ENCODE measurements around the gene FAM168B. TPM values are rescaled to one million over a fixed set of nuclear protein-coding genes. Genes with fewer than 3 reads are reported as not detected.

FAM168B gene
- total RNA-seq, 1 donor from 2014 or later = 104 TPM

GRCh38 chr2:131039101-131039440, 54.2 kb downstream of the FAM168B start:
- H3K9me3 Mint-ChIP-seq = no peaks in the 10 kb centered on the region
- no peak for TF ChIP-seq CTCF (conservative IDR thresholded peaks at IDR 0.05)
- H3K27ac Mint-ChIP-seq = no peak overlapping the region
- H3K4me3 Mint-ChIP-seq = no peak overlapping the region
- H3K36me3 Mint-ChIP-seq = no peaks in the 10 kb centered on the region
- no peak for DNase-seq (ENCODE audit: extremely low spot score, unreplicated experiment)
- H3K27me3 Mint-ChIP-seq = peaks cover 10% of the 10 kb centered on the region
- peaks cover 3% of the 10 kb centered on the region for H3K4me1 Mint-ChIP-seq (ENCODE audit: unreplicated experiment)

GRCh38 chr2:131038258-131039100, 54.8 kb downstream of the FAM168B start:
- no peak for TF ChIP-seq CTCF (conservative IDR thresholded peaks at IDR 0.05)
- no peak for DNase-seq (ENCODE audit: extremely low spot score, unreplicated experiment)
- Mint-ChIP-seq H3K4me3 (no peak overlapping the region), H3K27me3 (peaks cover 15% of the 10 kb centered on the region), H3K27ac (no peak overlapping the region), H3K36me3 (no peaks in the 10 kb centered on the region), H3K9me3 (no peaks in the 10 kb centered on the region), H3K4me1 (ENCODE audit: unreplicated experiment) (peaks cover 6% of the 10 kb centered on the region)

DNA sequence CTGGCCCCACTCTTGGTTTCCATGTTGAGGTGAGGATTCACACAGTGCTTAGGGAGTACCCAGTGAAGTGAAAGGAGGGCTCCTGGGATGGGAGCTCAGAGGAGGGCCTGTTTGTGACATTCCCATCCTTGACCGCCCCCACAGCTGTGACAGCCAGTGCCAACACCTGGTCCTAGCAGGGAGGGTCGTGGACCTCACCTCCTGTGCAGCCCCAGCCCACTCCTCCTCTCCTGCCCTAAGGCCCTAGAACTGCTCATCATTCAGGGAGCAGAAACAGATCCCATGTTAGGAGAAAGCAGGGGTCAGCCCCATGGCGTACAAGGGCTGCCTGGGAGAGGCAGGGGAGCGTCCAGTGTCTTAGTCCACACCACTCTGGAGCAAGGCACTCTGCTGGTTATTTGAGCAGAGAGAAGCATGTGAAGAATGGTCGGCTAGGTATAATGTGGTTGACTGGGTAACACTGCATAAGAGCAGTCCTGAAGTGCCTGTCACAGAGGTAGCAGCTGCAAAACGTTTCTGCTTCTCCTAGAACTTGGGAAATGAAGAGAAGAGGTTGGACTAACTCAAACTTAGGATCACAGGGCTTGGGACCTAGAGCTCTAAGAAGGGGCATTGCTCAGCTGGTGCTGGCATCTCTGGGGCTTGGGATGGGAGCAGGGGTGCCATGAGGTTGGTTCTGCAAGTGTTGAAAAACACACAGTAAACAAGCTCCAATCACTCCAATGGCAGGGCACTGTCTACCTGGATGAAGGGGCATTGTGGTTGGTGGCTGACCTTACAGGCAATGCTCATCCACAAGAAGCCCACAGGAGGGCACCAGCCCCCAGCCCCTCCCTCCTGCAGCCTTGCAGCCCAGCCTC, 55.6 kb downstream of the FAM168B start:
- TF ChIP-seq CTCF (conservative IDR thresholded peaks at IDR 0.05) = no peak
- no peak for DNase-seq (ENCODE audit: extremely low spot score, unreplicated experiment)
- Mint-ChIP-seq H3K36me3 (no peaks in the 10 kb centered on the region), H3K9me3 (no peaks in the 10 kb centered on the region), H3K4me3 (no peak overlapping the region), H3K27me3 (peaks cover 17% of the 10 kb centered on the region), H3K4me1 (ENCODE audit: unreplicated experiment) (peaks cover 6% of the 10 kb centered on the region), H3K27ac (no peak overlapping the region)

DNA sequence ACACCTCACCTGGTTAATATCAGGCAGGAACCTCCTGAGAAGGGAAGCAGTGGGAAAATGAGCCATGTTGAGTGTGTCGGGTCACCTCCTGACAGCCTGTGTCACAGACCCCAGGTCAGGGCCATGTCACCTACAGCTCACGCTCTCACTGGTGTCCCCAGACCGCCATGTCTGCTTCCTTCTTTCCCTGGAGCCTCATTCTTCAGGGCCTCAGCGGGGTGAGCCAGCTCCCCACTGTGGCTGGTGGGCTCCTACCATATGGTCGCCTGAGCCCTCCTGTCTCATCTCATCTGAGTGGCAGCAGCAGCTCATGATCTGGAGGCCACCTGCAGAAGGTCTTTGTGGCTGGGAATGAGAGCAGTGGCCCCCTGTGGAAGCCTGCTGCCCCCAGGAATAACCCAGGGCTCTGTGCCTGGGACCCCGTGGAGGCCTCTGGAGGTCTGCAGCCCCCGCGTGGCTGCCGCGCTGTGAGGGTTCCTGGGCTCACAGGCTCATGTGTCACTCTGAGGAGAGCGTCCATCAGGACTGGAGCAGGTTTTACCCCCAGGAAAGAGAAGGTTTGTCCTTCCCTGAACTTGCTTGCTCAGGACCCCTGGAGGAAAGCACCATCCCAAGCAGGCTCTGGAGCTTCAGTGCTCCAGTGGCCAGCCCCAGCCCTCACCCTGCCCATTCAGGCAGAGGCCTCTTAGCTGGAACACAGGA, 56.4 kb downstream of the FAM168B start:
- no peaks in the 10 kb centered on the region for H3K36me3 Mint-ChIP-seq
- peaks cover 17% of the 10 kb centered on the region for H3K27me3 Mint-ChIP-seq
- no peak overlapping the region for H3K4me3 Mint-ChIP-seq
- no peaks in the 10 kb centered on the region for H3K9me3 Mint-ChIP-seq
- no peak overlapping the region for H3K27ac Mint-ChIP-seq
- no peak for TF ChIP-seq CTCF (conservative IDR thresholded peaks at IDR 0.05)
- DNase-seq (ENCODE audit: extremely low spot score, unreplicated experiment) = peak; percentile 45
- peaks cover 6% of the 10 kb centered on the region for H3K4me1 Mint-ChIP-seq (ENCODE audit: unreplicated experiment)

GRCh38 chr2:131036269-131036668, 57.0 kb downstream of the FAM168B start:
- Mint-ChIP-seq H3K4me3 (peak overlapping the region; percentile 72), H3K27ac (no peak overlapping the region), H3K36me3 (no peaks in the 10 kb centered on the region), H3K27me3 (peaks cover 17% of the 10 kb centered on the region), H3K9me3 (no peaks in the 10 kb centered on the region), H3K4me1 (ENCODE audit: unreplicated experiment) (peaks cover 6% of the 10 kb centered on the region)
- peak; percentile 60 for DNase-seq (ENCODE audit: extremely low spot score, unreplicated experiment)
- no peak for TF ChIP-seq CTCF (conservative IDR thresholded peaks at IDR 0.05)

All from type B pancreatic cell (in vitro differentiated cells).